GM18502 (cell line): ENCODE data around the gene EXOC3L2.
"Not testable (repeated sequence)": the region's sequence is repeated elsewhere in the genome, so short reads cannot be mapped to it uniquely, and the experiment has no call there.

Experiments used
- ATAC-seq: cut with Tn5 transposase; IDR thresholded peaks from one replicate; pipeline ENCODE4 v1.9.1; 2021; ENCODE audit warnings: mild to moderate bottlenecking; ENCODE audit not compliant: unreplicated experiment, poor library complexity

EXOC3L2 gene

DNA sequence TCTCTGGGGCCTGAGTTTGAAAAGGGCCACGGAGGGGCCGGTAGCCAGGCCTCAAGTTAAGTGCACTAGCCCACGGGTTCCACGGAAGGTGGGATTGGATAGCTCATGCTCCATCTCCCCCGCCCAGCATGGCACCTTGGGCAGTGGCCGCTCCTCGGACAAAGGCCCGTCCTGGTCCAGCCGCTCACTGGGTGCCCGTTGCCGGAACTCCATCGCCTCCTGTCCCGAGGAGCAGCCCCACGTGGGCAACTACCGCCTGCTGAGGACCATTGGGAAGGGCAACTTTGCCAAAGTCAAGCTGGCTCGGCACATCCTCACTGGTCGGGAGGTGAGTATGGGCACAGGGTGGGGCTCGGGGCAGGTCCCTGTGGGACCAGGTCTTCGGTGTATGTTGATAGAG lies 13.7 kb upstream of the EXOC3L2 start:
- no peak for ATAC-seq

DNA sequence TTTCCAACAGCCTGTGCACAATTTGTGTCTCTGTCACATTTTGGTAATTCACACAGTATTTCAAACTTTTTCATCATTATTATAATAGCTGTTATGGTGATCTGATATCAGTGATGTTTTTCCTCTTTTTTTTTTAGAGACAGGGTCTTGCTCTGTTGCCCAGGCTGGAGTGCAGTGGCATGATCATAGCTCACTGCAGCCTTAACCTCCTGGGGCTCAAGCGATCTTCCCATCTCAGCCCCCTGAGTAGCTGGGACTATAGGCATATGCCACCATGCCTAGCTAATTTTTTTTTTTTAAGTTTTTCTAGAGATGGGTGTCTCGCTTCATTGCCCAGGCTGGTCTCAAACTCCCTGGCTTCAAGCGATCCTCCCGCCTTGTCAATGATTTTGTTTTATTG lies 11.6 kb upstream of the EXOC3L2 start:
- ATAC-seq, result no peak

DNA sequence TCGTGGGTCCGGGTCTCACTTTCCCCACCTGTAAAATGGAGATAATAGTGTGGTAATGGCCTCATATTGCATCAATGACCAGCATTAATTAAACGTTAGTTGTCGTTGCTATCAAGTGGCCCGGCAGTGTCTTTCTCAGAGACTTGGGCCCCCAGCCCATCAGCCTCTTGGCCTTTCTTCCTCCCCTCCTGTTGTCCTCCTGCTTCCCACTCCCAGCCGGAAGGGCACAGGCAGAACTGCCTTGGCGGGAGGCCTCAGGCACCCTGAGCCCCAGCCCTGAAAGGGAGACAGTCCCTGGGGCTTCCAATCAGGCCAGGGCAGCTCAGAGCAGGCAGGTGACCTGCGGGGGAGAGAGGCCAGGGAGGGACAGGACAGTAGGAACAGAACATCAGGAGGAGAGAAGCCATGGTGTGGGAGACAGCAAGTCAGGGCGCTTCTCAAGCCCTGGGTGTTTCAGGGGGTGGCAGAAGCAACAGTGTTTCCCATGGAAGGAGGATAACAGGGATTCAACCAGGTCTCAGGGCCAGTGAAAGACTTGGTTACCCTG lies 10.5 kb upstream of the EXOC3L2 start:
- ATAC-seq, result no peak

DNA sequence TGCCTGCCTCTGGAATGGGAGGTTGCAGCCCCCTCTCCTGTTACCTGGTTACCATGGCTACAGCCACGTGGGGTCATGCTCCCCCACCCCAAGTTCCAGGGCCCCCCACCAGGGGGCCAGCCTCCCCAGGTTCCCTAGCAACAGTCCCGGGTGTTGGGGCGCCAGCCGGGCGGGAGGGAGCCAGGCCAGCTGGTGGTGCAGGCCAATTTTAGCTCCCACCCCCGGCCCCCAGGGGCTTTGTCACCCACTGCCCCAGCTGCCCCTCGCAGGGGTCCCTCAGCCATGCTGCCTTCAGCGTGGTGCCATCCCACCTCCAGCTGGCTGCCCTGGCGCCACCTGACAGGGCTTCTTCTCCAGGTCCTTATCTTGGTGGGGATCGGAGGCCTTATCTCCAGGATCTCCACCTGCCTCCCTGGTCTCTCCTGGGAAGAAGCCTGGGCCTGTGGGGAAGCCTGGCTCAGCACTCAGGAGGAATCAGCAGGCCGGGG lies 8.9 kb upstream of the EXOC3L2 start:
- no peak for ATAC-seq

DNA sequence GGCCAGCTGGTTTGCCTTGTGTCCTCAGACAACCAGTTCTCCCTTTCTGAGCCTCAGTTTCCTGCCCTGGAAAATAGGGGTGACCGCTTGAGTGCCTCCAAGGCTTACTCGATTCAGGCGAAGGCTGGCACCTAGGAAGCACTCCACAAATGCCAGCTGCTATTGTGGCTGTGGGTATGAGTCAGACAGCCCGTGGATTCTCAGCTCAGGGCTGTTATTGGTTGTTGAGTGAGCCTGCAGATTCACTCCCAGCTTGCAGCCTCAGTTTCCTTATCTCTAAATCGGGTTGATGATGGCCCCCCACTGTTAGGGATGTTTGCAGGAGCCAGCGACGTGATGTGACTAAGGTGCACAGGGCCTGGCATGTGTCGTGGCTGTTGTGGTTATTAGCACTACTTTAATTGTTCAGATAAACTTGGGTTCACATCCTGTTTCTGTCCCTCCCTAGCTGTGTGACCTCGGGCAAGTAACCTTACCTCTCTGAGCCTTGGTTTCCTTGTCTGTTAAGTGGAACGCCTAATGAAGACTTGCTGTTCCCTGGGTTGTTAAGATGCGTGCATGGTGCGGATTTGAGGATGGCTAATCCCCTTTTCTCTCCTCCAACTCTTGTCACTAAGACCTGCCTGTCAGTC lies 8.3 kb upstream of the EXOC3L2 start:
- no peak for ATAC-seq

DNA sequence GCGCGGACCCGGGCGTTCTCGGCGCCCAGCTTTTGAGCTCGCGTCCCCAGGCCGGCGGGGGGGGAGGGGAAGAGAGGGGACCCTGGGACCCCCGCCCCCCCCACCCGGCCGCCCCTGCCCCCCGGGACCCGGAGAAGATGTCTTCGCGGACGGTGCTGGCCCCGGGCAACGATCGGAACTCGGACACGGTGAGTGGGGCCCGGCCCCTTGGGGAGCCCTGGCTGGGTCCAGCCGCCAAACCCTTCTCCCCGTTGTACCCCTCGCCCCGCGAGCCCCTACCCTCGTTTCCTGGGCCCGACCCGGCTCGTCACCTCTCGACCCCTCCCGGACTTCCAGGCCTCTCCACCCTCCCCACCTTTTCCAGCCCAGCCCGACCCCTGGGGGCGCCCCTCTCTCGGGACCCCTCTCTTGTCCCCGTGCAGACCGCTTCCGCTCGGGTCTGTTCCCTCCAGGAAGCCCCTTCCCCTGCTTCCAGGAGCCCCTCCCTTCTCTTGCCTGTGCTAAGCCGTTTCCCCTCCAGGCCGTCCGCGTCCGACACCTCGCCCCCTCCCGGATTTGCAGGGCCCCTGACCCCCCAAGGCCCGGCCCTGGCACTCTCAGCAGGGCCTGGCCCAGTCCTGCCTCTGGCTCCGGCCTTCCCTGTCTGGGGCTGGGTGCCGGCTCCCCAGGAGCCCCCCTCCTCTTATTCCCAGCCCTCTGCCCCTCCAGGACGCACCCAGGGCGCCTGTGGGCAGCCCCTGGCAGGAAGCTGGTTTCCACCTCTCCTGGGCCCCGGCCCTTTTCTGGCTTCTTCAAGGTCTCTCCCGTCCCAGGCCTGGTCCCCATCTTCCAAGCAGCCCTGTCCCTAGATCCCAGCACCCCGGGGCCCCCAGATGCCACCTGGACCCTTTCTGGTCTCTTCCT lies 6.5 kb upstream of the EXOC3L2 start:
- ATAC-seq, result no peak

DNA sequence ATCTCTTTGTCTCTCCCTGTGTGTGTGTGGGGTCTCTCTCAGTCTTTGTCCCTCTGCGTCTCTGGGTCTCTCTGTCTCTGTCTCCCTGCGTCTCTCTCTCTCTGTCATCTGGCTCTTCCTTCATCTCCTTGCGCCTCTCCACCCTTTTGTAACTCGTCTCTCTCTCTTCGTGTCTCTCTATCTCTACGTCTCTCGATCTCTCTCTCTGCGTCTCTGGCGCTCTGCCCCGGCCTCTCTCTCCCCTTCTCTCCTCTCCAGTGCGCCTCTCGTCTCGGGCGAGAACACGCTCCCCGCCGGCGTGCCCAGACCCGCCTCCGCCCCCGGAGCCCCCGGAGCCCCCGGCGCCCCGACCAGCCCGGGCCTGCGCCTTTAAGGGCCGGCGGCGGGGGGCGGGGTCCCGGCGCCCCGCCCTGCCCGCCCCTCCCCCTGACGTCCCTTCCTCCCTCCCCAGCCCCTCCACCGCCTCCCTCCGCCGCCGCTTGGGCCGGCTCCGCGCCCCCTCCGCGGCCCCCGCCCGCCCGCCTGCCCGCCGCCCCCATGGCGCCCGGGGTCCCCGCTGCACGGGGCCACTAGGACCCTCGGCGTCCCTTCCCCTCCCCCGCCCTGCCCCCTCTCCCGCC lies 5.7 kb upstream of the EXOC3L2 start, which contains the start of gene MARK4:
TSS of gene MARK4 (plus strand) at position 440 of the 620 bp plus-strand sequence. CDS start 318 bp downstream, outside the sequence.
- ATAC-seq, result no peak

DNA sequence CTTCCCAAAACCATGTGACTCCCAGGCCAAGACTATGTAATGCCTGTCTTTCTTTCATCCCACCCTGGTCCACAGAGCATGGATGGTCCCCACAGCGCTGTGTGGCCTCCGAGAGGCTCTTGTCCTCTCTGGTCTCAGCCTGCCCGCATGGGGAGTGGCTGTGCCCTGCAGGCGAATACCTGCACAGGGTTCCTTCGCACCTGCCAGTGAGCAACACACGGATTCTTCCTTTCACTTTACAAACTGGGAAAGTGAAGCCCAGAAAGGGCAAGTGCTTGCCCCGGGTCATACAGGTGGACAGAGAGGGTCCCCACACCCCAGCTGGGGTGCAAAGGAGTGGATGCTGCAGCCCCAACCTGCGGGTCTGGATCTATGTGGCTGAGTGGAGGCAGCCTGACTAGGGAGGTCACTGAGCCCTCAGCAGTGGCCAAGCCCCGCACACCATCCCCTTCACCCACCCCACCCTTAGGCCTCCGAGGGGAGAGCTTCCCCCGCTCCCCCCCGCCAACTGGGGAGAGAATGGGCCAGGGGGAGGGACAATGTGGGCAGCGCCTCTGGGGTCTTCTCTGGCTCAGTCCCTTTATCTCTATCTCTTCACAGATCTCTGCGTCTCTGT lies 5.1 kb upstream of the EXOC3L2 start:
- no peak for ATAC-seq

DNA sequence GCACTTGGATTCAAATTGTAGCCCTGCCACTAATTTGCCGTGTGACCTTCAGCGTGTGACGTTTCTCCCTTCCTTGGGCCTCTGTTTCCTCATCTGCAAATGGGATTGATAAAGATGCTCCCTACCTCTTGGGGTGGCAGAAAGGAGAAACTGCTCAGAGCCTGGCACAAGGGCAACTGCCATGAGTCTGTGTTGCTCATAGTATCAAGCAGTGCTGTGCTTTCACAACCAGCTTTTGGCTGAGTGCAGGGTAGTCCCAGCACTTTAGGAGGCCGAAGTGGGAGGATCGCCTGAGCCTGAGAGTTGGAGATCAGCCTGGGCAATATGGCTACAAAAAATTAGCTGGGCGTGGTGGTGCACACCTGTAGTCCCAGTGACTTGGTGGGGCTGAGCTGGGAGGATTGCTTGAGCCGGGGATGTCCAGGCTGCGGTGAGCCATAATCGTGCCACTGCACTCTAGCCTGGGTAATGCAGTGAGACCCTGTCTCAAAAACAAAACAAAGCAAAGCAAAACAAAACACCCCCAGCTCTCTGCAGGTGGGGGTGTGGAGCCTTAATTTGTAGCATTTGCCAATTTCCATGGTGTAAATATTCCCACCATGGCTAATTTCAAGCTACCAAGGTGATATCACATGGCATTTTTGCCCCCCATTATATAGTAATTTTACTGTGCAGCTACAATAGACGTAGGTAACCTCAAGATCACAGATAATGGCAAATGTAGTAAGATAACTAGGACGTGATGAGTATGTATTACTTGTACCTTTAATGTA lies 4.2 kb upstream of the EXOC3L2 start:
- ATAC-seq, result no peak

DNA sequence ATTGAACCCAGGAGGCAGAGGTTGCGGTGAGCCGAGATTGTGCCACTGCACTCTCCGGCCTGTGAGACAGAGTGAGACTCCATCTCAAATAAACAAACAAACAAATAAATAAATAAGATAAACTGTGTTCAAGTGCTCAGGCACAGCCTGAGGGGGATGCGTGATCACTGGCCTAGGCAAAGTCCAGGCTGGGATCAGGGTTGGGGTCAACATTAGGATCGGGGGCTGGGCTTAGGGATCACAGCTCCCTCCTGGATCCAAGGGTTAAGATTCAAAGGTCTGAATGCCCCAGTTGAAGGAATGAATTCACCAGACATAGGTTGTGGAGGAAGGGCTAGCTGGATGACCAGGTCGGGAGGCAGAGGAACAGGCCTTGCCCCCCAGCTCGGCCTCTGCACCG lies 1.9 kb upstream of the EXOC3L2 start:
- no peak for ATAC-seq

DNA sequence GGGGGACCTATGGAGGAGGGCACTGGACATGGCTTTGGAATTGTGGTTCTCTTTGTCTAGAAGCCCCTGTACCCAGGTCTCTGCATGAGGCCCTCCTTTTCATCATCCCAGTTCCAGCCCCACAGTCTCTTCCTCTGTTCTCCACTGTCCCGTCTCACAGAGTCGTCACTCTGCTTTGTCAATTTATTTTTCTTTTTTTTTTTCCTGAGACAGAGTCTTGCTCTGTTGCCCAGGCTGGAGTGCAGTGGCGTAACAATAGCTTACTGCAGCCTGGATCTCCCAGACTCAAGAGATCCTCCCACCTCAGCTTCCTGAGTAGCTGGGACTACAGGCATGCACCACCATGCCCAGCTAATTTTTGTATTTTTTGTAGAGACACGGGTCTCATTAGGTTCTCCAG lies 619 bp upstream of the EXOC3L2 start:
- ATAC-seq, result no peak

DNA sequence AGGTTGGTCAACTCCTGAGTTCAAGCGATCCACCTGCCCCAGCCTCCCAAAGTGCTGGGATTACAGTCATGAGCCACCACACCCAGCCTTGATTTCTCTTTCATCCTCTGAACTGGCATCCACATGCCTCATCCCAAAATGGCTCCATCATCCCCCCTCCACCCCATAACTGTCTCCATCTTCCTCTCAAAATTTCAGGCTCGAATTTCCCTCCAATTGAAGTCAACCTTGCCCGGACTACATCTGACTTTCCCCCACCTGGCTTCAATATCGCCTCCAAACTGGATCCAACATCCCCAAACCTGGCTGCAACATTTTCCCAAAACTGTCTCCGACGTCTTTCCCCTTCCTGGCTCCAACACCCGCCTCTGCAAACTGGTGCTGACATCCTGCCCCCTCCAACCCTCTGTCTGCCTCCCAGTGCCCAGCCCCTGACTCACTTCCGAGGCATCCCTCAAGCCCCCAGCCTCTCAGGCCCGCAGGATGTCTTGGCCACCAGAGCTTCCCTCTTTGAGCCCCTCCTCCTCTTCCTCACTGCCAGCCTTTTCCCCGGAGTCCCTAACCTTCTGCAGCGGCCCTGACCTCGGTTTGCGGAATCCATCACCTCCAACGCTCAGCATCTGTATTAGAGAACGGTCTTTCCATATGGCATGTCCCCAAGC lies 943 bp downstream of the EXOC3L2 start:
- no peak for ATAC-seq

DNA sequence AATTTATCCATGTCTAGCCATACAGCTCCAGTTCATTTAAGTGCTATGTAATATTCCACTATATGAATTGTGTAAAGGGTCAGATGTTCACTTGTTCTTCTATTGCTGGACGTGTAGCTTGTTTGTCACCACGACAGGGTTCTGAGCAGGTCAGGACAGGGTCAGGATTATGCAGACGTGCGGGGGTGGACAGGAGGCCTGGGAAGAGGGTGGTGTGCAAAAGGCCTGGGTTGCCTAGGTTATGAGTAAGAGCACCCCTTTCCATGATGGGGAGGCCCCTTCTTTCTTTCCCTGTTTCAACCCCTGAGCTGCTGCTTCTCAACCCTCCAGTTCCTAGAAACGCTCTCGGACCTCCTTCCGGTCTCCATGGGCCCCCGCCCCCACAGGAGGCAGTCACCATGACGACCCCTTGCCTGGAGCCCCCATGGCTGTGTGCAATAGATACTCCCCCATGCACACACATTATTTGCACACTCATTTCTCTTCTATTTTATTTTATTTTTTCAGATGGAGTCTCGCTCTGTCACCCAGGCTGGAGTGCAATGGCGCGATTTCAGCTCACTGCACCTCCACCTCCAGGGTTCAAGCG lies 2.0 kb downstream of the EXOC3L2 start:
- no peak for ATAC-seq

DNA sequence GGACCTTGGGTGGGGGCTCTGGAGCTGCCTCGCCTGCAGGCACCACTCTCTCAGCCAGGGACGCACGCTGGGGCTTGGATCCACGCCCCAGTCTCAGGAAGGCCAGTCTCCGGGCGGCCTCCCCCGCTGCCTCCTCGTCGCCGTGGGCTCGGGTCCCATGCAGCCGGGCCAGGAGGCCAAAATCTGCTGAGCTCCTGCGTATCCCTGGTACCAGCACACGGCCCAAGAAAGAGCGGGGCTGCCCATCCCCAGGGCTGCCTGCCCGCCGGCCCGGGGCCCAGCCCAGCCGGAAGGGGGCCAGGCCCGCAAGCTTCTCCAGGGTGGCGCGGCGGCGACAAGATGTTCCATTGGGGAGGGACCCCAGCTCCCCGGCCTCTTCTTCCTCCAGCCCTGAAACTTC lies 6.7 kb downstream of the EXOC3L2 start:
- ATAC-seq, result no peak

DNA sequence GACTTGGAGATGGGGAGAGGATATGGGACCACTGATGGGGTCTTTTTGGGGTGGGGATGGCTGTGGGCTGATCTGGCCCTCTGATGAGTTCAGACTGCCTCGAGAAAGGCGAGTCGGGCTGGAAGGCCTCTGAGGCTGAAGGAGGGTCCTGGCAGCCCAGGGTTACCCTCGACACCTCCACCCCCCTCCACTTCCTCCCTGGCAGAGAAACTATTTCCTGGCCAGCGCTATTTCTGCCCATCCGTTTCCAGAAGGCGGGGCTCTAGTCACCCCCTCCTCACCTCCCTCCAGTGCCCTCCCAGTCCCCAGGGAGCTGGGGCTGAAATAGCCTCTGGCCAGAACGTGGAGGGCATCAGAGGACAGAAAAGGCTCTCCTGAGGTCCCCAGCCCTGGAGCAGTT lies 9.7 kb downstream of the EXOC3L2 start:
- ATAC-seq, result no peak

DNA sequence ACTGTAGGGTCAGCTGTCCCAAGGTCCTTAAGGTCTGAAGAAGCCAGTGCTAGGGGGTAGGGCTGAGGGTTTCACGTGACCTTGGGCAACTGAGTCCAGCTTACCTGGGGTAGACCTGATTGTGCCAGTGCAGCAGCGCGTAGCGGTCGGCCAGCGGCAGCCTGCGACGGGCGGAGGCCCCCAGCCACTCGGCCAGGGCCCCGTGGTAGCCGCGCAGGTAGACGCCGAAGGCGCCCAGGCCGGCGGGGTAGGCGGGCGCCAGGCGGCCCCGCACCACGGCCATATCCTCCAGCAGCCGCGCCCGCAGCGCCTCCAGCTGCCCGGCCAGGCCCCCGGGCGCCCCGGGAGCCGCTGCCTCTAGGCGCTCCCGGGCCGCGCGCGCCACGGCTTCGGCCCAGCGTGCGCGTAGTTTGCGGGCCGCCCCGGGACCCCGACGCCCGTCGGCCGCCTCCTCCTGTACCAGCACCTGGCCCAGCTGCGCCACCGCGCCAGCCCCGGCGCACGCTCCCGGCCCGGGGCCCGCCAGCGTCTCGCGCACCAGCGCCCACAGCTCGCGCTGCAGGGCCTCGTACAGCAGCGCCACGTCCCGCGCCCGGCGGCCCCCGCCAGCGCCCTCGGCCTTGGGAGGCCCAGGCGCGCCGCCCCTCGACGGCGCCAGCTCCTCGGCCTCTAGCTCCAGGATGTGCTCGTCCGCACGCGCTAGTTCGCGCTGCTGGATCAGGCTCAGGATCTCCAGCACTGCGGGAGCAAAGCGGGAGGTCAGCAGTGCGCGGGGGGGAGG lies 10.9 kb downstream of the EXOC3L2 start:
- no peak for ATAC-seq

DNA sequence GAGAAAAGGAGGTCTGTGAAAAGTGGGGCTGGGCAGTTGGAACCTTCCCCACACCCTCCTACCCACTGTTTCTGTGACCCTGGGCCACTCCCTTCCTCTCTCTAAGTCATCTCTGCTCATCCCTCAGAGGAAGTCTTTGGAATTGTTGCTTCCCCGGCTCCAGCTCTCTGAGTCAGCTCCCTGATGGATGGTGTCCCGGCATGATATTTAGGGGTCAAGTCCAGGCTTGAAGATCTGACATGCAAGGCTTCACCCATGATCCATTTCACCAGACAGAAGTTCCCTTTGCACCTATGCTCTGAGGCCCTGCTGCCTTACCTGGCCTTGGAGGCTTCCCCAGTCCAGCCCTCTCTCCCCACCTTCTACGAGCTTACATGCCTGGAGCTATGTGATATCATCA lies 13.3 kb downstream of the EXOC3L2 start:
- ATAC-seq, result no peak

DNA sequence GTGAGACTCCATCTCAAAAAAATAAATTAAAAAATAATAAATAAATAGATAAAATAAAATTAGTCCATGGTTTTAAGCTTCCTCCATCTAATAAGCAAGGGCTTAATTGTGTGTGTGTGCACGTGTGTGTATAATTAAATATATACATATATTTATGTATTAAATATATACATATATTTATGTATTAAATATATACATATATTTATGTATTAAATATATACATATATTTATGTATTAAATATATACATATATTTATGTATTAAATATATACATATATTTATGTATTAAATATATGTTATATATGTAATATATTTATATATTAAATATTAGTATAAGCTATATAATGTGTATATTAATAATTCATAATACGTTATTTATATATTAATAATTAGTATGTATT lies 16.2 kb downstream of the EXOC3L2 start:
- ATAC-seq, result not testable (repeated sequence)
